ENCODE measurements around the gene KRTAP4-7.
"Not testable (repeated sequence)": the region's sequence is repeated elsewhere in the genome, so short reads cannot be mapped to it uniquely, and the experiment has no call there.

DNA sequence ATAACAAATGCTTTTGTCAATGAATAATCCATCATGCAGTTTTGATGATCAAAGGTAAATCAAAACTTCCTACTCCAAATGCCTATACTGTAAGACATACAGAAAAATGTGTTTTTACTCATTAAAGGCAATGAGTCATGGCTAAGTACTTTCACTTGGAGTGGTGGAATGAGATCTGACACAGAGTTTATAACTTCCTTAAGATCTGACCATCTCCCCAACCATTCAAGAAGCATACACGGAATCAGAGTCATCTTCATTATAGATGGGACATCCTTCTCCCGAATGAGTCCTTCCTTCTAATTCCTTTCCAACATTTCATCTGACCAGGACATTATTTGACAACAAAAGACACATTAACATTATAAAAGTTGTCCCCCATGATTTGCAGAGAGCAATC is 523 bp upstream of the KRTAP4-7 start:
- TF ChIP-seq NR3C1 (IDR thresholded peaks at IDR 0.05); SMC3 (IDR thresholded peaks at IDR 0.05); CTCF (IDR thresholded peaks at IDR 0.05); POLR2AphosphoS2 (conservative IDR thresholded peaks at IDR 0.05; ENCODE audit: low read length); MAZ (IDR thresholded peaks at IDR 0.05; ENCODE audit: borderline replicate concordance, low read depth, low read length); POLR2A (IDR thresholded peaks at IDR 0.05; ENCODE audit: low read length); ESRRA (IDR thresholded peaks at IDR 0.05; ENCODE audit: borderline replicate concordance, low read length); RFX5 (IDR thresholded peaks at IDR 0.05): not testable (repeated sequence)
